H9 (cell line): Measurements from ENCODE around the gene PDE4A. TPM values are rescaled to one million over a fixed set of nuclear protein-coding genes. Genes with fewer than 3 reads are reported as not detected.

ENCODE experiments used
- DNase-seq: peaks from one replicate; pipeline ENCODE4 v3.0.0-alpha.2; 2017
- H2AFZ ChIP-seq: one replicate; pipeline ENCODE4 v1.6.1; 2013; ENCODE audit warnings: mild to moderate bottlenecking, low read length, control low read depth, moderate library complexity
- H2AK5ac ChIP-seq: 2 replicates; pipeline ENCODE4 v1.6.1; 2013; ENCODE audit warnings: low read length, control low read depth, mixed read lengths; ENCODE audit not compliant: insufficient read length
- H2BK120ac ChIP-seq: one replicate; pipeline ENCODE4 v1.6.1; 2013; ENCODE audit warnings: low read depth, mild to moderate bottlenecking, low read length, control low read depth, inconsistent platforms; ENCODE audit not compliant: poor library complexity, severe bottlenecking
- H2BK12ac ChIP-seq: 2 replicates; pipeline ENCODE4 v1.6.1; 2013; ENCODE audit warnings: low read length, control low read depth, mixed read lengths, low read depth; ENCODE audit not compliant: insufficient read length
- H2BK15ac ChIP-seq: 2 replicates; pipeline ENCODE4 v1.6.1; 2013; ENCODE audit warnings: low read depth, low read length, control low read depth
- H2BK20ac ChIP-seq: one replicate; pipeline ENCODE4 v1.6.1; 2013; ENCODE audit warnings: low read depth, mild to moderate bottlenecking, low read length, control low read depth, inconsistent platforms; ENCODE audit not compliant: poor library complexity, severe bottlenecking
- H2BK5ac ChIP-seq: 2 replicates; pipeline ENCODE4 v1.6.1; 2013; ENCODE audit warnings: low read length, control low read depth, mixed read lengths; ENCODE audit not compliant: insufficient read length
- H3K14ac ChIP-seq: 2 replicates; pipeline ENCODE4 v1.6.1; 2013; ENCODE audit warnings: low read length, control low read depth; ENCODE audit not compliant: insufficient read depth
- H3K18ac ChIP-seq: 2 replicates; pipeline ENCODE4 v1.6.1; 2013; ENCODE audit warnings: low read depth, mild to moderate bottlenecking, mixed read lengths, low read length, control low read depth; ENCODE audit not compliant: insufficient read length
- H3K23ac ChIP-seq: 2 replicates; pipeline ENCODE4 v1.6.1; 2013; ENCODE audit warnings: low read length, control low read depth, mixed read lengths, low read depth; ENCODE audit not compliant: insufficient read length
- H3K23me2 ChIP-seq: 2 replicates; pipeline ENCODE4 v1.6.1; 2013; ENCODE audit warnings: low read depth, mild to moderate bottlenecking, mixed read lengths, low read length, control low read depth; ENCODE audit not compliant: insufficient read length, poor library complexity, severe bottlenecking
- H3K27ac ChIP-seq: 2 replicates; pipeline ENCODE4 v1.5.1; 2013; ENCODE audit warnings: low read length, control low read depth, mixed read lengths, low read depth; ENCODE audit not compliant: insufficient read length
- H3K27me3 ChIP-seq: 2 replicates; pipeline ENCODE4 v1.6.1; 2013; ENCODE audit warnings: low read length, control low read depth, inconsistent platforms; ENCODE audit not compliant: insufficient read depth
- H3K4ac ChIP-seq: 2 replicates; pipeline ENCODE4 v1.6.1; 2013; ENCODE audit warnings: low read depth, mild to moderate bottlenecking, control low read depth, inconsistent platforms, low read length, moderate library complexity
- H3K4me1 ChIP-seq: 2 replicates; pipeline ENCODE4 v1.6.1; 2013; ENCODE audit warnings: low read length, control low read depth, inconsistent platforms; ENCODE audit not compliant: insufficient read depth
- H3K4me2 ChIP-seq: 2 replicates; pipeline ENCODE4 v1.6.1; 2013; ENCODE audit warnings: low read length, control low read depth, mixed read lengths; ENCODE audit not compliant: insufficient read length, insufficient read depth
- H3K56ac ChIP-seq: 2 replicates; pipeline ENCODE4 v1.6.1; 2013; ENCODE audit warnings: low read depth, mild to moderate bottlenecking, mixed read lengths, low read length, control low read depth; ENCODE audit not compliant: insufficient read length
- H3K79me1 ChIP-seq: 2 replicates; pipeline ENCODE4 v1.6.1; 2013; ENCODE audit warnings: low read depth, mild to moderate bottlenecking, moderate library complexity, low read length, control low read depth, inconsistent platforms; ENCODE audit not compliant: insufficient read depth, poor library complexity, severe bottlenecking
- H3K79me2 ChIP-seq: 2 replicates; pipeline ENCODE4 v1.6.1; 2013; ENCODE audit warnings: low read length, control low read depth, inconsistent platforms; ENCODE audit not compliant: insufficient read depth
- H3K9ac ChIP-seq: 2 replicates; pipeline ENCODE4 v1.6.1; 2013; ENCODE audit warnings: low read length, control low read depth, mixed read lengths; ENCODE audit not compliant: insufficient read length; ENCODE audit errors: extremely low read depth
- H3K9me3 ChIP-seq: one replicate; pipeline ENCODE4 v1.6.1; 2013; ENCODE audit warnings: low read depth, low read length, inconsistent platforms; ENCODE audit not compliant: control insufficient read depth
- H3T11ph ChIP-seq: one replicate; pipeline ENCODE4 v1.6.1; 2013; ENCODE audit warnings: mild to moderate bottlenecking, low read length, control low read depth, inconsistent platforms
- H4K20me1 ChIP-seq: one replicate; pipeline ENCODE4 v1.6.1; 2013; ENCODE audit not compliant: control insufficient read depth, insufficient read length, insufficient read depth
- H4K5ac ChIP-seq: 2 replicates; pipeline ENCODE4 v1.6.1; 2013; ENCODE audit warnings: low read depth, mild to moderate bottlenecking, mixed read lengths, low read length, control low read depth; ENCODE audit not compliant: insufficient read length
- H4K8ac ChIP-seq: replicated peaks from 2 replicates; pipeline ENCODE4 v1.6.1; 2013; ENCODE audit warnings: low read length, control low read depth, mixed read lengths, low read depth; ENCODE audit not compliant: insufficient read length
- H4K91ac ChIP-seq: 2 replicates; pipeline ENCODE4 v1.6.1; 2013; ENCODE audit warnings: low read depth, mild to moderate bottlenecking, moderate library complexity, mixed read lengths, low read length, control low read depth; ENCODE audit not compliant: insufficient read length
- H3K27ac Mint-ChIP-seq, 3 experiments: 2 replicates in 2 of 3; 3 replicates in 1 of 3; pipeline ENCODE4 v1.8.0; 2020 to 2021; ENCODE audit warnings: mixed read lengths in 3 of 3, mild to moderate bottlenecking in 1 of 3, moderate library complexity in 1 of 3
- H3K27me3 Mint-ChIP-seq: 2 replicates; pipeline ENCODE4 v1.8.0; 2021; ENCODE audit warnings: low read depth, mild to moderate bottlenecking, moderate library complexity, mixed read lengths
- H3K36me3 Mint-ChIP-seq, 3 experiments: 2 replicates in 2 of 3; 3 replicates in 1 of 3; pipeline ENCODE4 v1.8.0; 2020 to 2021; ENCODE audit warnings: low read depth in 3 of 3, mixed read lengths in 3 of 3; ENCODE audit not compliant: insufficient read depth in 1 of 3
- H3K4me1 Mint-ChIP-seq, 2 experiments: 2 replicates each; pipeline ENCODE4 v1.8.0; 2020; ENCODE audit warnings: mixed read lengths in 2 of 2
- H3K4me3 Mint-ChIP-seq, 2 experiments: 2 replicates in 1 of 2; 3 replicates in 1 of 2; pipeline ENCODE4 v1.8.0; 2020 to 2021; ENCODE audit warnings: mild to moderate bottlenecking in 2 of 2, mixed read lengths in 2 of 2, moderate library complexity in 1 of 2
- H3K9me3 Mint-ChIP-seq, 2 experiments: 2 replicates in 1 of 2; 3 replicates in 1 of 2; pipeline ENCODE4 v1.8.0; 2020; ENCODE audit warnings: mild to moderate bottlenecking in 2 of 2, mixed read lengths in 2 of 2, moderate library complexity in 1 of 2
- CTCF ChIP-seq: fragments of 200-600 bp; sonication (generic); conservative IDR thresholded peaks from 3 replicates; pipeline ENCODE4 v1.8.0; 2021; ENCODE audit warnings: antibody characterized with exemption, mild to moderate bottlenecking
- WGBS: extraction: QIAGEN DNeasy Blood & Tissue Kit; methylation state at CpG from one replicate; pipeline ENCODE4 v1.1.7; 2013; ENCODE audit warnings: missing lambda C conversion rate, low lambda C conversion rate, mixed read lengths; ENCODE audit not compliant: insufficient read length; ENCODE audit errors: extremely low coverage; 5-methylcytosine and 5-hydroxymethylcytosine counted together
- total RNA-seq: library from RNA; stranded (reverse); gene quantifications from 2 replicates; pipeline ENCODE4 v1.2.1, GENCODE V29; 2021

PDE4A gene
- total RNA-seq, 1 experiment from 2014 or later, result 8.5 TPM

- no peaks in the 10 kb centered on the region for H4K20me1 ChIP-seq
- H3K4me1 ChIP-seq, result no peaks in the 10 kb centered on the region
- no peaks in the 10 kb centered on the region for H3K9me3 ChIP-seq
- H4K5ac ChIP-seq, result no peak overlapping the region
- no peak overlapping the region for H3K56ac ChIP-seq
- H2BK120ac ChIP-seq, result no peak overlapping the region
- Mint-ChIP-seq H3K27ac (no peak overlapping the region), H3K27me3 (peaks cover 94% of the 10 kb centered on the region), H3K4me1 (peaks cover 16 to 20% of the 10 kb centered on the region in 2 experiments), H3K9me3 (no peaks in the 10 kb centered on the region; a peak in 1 of 5 replicates), H3K36me3 (no peaks in the 10 kb centered on the region), H3K4me3 (peak overlapping the region; percentile 15 to 59; a peak in 4 of 5 replicates)
- DNase-seq, result peak; percentile 89
- H3K18ac ChIP-seq, result no peak overlapping the region
- H4K8ac ChIP-seq, result no peak overlapping the region
- no peak overlapping the region for H2AFZ ChIP-seq
- H3K9ac ChIP-seq, result no peak overlapping the region
- H3K23ac ChIP-seq, result no peak overlapping the region
- H2BK5ac ChIP-seq, result no peak overlapping the region
- H2BK20ac ChIP-seq, result no peak overlapping the region
- WGBS, result no CpG with 5 or more reads among the region's 38 CpGs
- peaks cover 53% of the 10 kb centered on the region for H3K27me3 ChIP-seq
- H2AK5ac ChIP-seq, result no peak overlapping the region
- H4K91ac ChIP-seq, result no peak overlapping the region
- H2BK15ac ChIP-seq, result no peak overlapping the region
- no peaks in the 10 kb centered on the region for H3K79me1 ChIP-seq
- TF ChIP-seq CTCF, result peak; percentile 97
- peaks cover 12% of the 10 kb centered on the region for H3K23me2 ChIP-seq
- H3K4me2 ChIP-seq, result peak overlapping the region; percentile 61
- H2BK12ac ChIP-seq, result no peak overlapping the region
- no peaks in the 10 kb centered on the region for H3K79me2 ChIP-seq
- no peak overlapping the region for H3T11ph ChIP-seq
- no peak overlapping the region for H3K4ac ChIP-seq
- H3K27ac ChIP-seq, result no peak overlapping the region
- no peak overlapping the region for H3K14ac ChIP-seq
Observed at GRCh38 chr19:10424011-10424637, 3.8 kb downstream of the PDE4A start.
